Measurements from ENCODE around the gene NEK2. TPM values are rescaled to one million over a fixed set of nuclear protein-coding genes. Genes with fewer than 3 reads are reported as not detected.

NEK2 gene
- total RNA-seq, 1 donor from 2014 or later: 0.25 TPM

DNA sequence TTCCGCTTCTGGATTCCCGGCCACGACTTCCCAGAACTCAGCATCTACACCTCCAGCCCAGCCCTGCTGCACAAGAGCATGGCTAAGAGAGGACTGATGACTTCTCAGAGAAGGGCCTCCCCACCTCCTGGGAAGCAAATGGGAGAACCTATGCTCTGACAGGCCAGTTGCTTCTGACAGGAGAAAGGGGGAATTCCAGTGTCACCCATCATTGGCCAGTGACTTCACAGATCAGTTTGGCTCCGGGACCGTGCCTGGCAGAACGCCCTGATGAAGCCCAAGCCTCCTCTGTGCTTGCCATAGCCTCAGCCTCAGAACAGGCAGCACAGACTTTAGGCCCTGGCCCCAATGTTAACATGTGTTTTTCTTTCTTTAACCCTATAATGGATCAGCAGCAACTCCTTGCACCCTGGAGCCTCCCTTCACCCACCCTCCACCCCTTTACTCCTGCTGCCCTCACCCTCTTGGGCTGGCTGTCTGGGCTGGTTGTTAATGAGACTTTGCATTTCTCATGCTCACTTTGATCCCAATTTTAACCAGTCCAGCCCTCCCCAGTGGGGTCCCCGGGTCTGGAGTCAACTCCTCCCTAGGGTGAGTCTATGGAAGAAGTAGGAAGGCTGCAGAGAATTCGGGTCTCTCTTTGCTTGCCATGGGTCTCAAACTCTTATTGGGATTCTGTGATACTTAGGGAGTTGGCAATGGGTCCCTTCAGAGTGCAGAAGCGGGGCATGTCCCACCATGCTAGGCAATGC, 53.8 kb downstream of the NEK2 start:
- ATAC-seq (peak; percentile 40), DNase-seq (peak; percentile 60)
- intact Hi-C loops (cut with micrococcal nuclease): no loop called here

DNA sequence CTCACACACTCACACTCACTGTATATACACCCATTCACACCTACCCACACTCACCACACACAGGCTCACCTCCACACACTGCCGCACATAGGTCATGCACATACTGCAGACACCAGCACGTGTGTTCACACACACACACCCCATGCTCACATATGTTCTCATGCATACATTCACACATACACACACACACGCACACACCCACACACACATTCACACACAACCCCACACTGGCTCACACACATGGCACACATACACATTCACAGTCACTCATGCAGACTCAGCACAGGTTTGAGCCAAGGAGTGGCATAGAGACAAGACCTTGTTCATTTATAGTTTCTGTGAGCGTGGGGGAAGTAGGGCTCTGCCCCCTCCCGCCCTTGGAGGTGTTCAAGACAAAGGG, 55.3 kb downstream of the NEK2 start:
- intact Hi-C loops (cut with micrococcal nuclease): no loop called here
- ATAC-seq (no peak), DNase-seq (no peak)

DNA sequence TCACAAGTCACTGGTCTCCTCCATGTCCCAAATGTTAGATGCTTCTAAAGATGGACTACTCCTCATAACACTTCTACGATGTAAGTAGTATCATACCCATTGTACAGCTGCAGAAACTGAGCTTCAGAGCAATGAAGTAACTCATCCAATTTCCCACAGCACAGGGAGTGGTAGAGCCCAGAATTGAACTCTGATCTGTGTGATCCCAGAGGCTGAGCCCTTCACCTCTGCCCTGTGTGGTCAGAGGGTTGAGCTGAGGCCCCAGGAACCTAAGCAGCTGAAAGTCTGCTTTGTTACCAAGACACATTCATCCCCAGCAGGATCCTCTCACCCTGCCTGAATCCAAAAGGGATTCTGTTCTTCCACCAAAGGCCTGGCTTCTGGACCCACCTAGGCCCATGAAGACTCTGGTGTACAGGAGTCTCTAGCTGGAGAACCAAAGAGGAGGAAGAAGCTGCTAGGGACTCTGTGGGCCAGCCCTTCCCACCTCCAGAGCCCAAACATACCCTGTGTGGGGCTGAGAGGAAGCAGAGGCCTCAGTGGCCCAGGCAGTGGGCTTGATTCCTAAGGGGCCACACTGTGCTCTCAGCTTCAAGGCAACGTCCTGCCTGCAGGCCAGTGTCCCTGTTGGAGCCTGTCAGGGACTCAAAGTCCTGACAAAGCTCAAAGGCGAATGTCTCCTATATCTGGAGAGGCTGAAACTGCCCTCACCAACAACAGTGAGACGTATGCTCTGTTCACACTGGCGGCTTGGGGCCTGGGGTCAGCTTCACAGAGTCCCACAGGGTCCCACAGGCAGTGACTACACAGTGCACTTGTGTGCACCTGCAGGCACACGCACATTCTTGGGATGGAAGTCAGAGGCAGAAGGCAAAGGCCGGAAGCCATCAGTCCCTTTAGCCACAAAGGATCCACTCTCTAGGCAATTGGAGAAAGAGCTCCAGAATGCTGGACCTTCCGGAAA, 56.1 kb downstream of the NEK2 start:
- intact Hi-C loops (cut with micrococcal nuclease): no loop called here
- DNase-seq: no peak
- ATAC-seq: no peak

DNA sequence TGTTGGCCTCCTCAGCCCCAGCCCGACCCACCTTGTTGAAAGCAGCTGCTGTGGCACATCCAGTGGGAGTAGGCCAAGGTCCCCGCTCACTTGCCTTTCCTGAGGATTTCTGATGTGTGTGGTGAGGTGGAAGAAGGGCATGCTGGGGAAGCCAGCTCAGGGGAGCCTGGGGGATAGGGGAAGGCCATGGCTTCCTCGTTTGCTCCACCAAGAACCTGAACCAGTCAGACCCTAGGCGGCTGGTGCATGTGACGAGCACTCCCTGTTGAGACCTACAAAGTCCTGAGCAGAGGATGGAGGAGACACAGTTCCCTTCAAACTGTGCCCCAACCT, 58.5 kb downstream of the NEK2 start:
- intact Hi-C loops (cut with micrococcal nuclease): no loop called here
- DNase-seq: no peak
- ATAC-seq: no peak

DNA sequence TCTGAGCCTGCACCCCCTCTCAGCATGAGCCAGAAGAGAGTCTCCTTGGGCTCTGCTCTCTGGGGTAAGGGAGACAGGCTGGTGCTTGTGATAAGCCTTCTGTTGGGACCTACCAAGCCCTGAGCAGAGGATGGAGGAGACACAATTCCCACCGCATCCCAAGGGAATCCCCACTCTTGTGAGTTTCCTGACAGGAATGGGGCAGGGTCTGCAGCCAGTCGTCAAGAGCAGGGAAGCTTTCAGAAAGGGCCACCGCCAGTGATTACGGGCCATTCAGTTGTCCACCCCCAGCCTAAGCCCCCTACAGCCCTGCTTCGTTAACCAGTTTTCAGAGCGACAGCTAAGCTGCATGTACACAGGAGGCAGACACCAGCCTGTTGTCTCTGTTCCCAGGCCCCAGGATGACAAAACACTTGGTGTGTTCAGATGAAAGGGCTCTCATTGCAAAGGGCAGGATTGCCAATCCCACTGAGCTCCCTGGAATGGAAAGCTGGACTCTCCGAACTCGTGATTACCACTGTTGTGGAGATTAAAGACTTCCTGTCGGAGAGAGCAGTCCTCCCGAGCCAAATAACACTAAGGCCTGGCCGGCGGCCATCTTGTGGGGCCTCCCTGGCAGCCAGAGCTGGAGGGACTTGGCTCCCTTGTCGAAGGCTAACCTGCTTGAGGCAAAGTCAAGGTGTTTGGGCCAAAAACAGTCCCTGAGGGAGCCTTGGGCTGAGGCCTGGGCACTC, 59.0 kb downstream of the NEK2 start:
- ATAC-seq (peak; percentile 74), DNase-seq (peak; percentile 86)
- intact Hi-C loops (cut with micrococcal nuclease): no loop called here

DNA sequence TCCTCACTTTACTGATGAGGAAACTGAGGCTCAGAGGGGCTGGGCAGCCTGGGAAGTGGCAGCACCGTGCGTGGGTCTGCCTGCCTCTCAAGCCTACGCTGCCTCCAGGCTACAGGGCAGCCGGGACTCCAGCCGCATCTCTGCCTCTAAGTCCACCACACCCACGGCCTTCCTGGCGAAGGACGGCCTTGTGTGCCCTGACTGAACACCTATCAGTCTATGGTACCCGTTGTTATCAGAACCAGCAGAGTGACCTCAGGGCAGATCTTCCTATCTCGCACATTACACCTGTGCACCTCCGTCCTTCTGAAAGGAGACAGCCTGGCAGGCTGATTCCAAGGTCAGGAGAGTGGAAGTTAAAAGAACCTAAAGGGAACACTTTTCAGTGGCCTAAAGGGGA, 60.8 kb downstream of the NEK2 start:
- intact Hi-C loops (cut with micrococcal nuclease): no loop called here
- ATAC-seq (no peak), DNase-seq (no peak)

DNA sequence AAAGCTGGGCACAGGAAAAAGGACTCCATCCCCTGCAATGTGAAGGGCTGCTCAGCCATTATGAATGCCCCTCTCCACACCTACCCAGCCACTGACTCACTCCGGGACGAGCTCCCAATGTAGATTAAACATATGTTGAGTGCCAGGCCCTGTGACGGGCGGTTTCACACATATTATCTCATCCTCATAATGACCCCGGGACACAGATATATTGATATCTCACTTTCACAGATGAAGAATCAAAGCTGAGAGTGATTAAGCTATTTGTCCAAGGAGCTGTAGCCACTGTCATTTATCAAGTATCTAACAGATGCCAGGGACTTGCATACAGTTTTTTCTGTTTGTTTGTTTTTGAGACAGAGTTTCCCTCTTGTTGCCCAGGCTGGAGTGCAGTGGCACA, 61.5 kb downstream of the NEK2 start:
- intact Hi-C loops (cut with micrococcal nuclease): no loop called here
- DNase-seq (no peak), ATAC-seq (no peak)

DNA sequence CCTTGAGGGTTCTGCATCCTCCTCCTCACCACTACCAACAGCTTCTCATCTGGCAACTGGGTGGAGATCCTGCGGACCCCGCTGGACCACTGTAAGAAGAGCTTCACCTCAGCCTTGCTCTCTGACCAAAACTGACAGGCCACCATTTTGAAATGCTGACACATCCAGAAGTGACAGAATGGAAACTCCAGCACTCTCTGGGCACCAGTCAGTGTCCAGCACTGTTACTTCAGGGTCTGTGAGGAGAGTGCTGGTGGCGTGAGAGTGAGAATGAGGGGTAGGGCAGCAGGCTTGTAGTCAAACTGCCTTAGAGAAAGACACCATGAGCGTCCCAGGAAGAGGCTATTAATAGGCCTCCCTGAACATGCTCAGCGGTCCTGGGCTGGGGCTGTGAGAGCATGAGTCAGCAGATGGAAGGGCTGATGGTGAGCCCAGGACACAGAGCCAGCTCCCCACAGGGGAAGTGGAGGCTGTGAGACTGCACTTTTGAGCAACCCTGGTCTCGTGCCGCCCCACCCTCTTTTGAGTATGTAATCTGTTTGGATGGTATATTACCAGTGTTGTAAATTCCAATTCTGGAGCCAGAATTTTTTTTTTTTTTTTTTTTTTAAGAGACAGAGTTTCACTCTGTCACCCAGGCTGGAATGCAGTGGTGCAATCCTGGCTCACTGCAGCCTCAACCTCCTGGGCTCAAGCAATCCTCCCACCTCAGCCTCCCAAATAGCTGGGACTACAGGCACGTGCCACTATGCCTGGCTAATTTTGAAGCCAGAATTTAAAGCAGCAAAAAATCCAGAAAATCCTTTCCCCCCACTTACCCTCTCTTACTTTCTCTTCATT, 62.1 kb downstream of the NEK2 start:
- peak; percentile 87 for ATAC-seq
- peak; percentile 81 for DNase-seq
- intact Hi-C loops (cut with micrococcal nuclease): no loop called here

DNA sequence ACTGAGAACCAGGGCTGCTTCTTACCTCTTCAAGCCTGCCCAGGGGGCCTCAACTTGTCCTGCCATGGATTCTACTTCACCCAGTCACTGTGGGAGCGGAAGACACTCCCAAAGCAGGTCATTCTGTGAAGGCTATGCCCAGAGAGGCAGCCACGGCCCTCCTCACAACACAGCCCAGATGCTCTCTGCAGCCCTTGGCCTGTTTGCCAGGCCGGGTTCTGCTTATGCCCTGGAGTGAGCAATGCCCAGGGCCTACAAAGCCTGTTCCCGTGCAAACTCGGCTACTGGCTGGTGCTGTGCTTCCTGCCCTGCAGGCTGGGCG, 62.7 kb downstream of the NEK2 start:
- intact Hi-C loops (cut with micrococcal nuclease): no loop called here
- ATAC-seq: no peak

More for the DNA sequence above, 62.7 kb downstream of the NEK2 start:
- DNase-seq: no peak

Other genes with a start within 250 kb of the NEK2 start
- gene RD3, start 183.5 kb downstream of the NEK2 start, total RNA-seq: not detected
- gene SLC30A1, start 96.5 kb downstream of the NEK2 start, total RNA-seq: 11.5 TPM
- gene LPGAT1, start 155.1 kb upstream of the NEK2 start, total RNA-seq: 25.0 TPM